Cardiac muscle cell (in vitro differentiated cells and primary cell): ENCODE data around the gene ASPHD1. TPM values are rescaled to one million over a fixed set of nuclear protein-coding genes. Genes with fewer than 3 reads are reported as not detected.

ENCODE experiments used
- DNase-seq, 2 donors: peaks; one replicate each; pipeline versions ENCODE4 v3.0.0 to v3.0.0-alpha.2; 2010 to 2017; ENCODE audit warnings: low read depth in 1 of 2, low spot score in 1 of 2
- H3K27ac ChIP-seq: fragments of 200-600 bp; sonication (generic); 2 replicates; pipeline ENCODE4 v1.5.1; 2016
- H3K27me3 ChIP-seq: fragments of 200-600 bp; sonication (generic); 2 replicates; pipeline ENCODE4 v1.6.0; 2016; ENCODE audit warnings: control low read depth
- H3K36me3 ChIP-seq: fragments of 200-600 bp; sonication (generic); 2 replicates; pipeline ENCODE4 v1.5.1; 2016; ENCODE audit warnings: control low read depth
- H3K4me1 ChIP-seq: fragments of 200-600 bp; sonication (generic); 2 replicates; pipeline ENCODE4 v1.8.1; 2017; ENCODE audit warnings: low read depth, mild to moderate bottlenecking, mixed run types
- H3K4me3 ChIP-seq: fragments of 200-600 bp; sonication (generic); 2 replicates; pipeline ENCODE4 v1.5.1; 2016; ENCODE audit warnings: mild to moderate bottlenecking
- H3K9me3 ChIP-seq: fragments of 200-600 bp; sonication (generic); 2 replicates; pipeline ENCODE4 v1.5.1; 2017; ENCODE audit warnings: low read depth, mild to moderate bottlenecking, control low read depth
- CTCF ChIP-seq: IDR thresholded peaks from 2 replicates; pipeline ENCODE4 v1.5.1; 2012; ENCODE audit warnings: low read depth, mild to moderate bottlenecking, low read length
- polyA plus RNA-seq: library from polyadenylated mRNA; unstranded; fragments of >200 nt; fragmentation: Nextera tagmentation; extraction: Ambion mirVana; gene quantifications from 2 replicates; pipeline ENCODE4 v1.2.1, GENCODE V29; 2016
- total RNA-seq: library from RNA; depleted of rRNA; stranded (reverse); fragments of >200 nt; gene quantifications from 2 replicates; pipeline ENCODE4 v1.2.3, GENCODE V29; 2016

ASPHD1 gene
- total and polyA plus RNA-seq, 2 experiments from 2014 or later = 1.8 to 2.3 TPM

DNA sequence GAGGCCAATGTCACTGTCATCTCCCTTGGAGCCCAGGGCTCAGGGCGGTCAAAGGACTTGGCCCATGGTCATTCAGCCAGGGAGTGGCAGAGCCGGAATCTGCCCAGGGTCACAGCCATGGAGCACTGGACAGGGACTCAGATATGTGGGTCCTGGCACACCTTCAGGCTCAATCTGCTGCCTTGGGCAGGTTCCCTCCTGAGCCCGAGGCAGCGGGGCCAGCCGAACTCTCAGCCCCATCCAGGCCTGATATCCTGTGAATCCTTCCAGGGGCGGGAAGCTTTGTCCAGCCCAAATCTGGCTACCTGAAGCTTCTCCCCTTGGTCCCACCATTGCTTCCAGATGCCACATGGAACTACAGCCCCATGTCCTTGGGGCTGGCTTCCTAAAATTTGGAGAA, 25.1 kb upstream of the ASPHD1 start:
- TF ChIP-seq CTCF = no peak
- H3K4me1 ChIP-seq = no peaks in the 10 kb centered on the region
- no peak overlapping the region for H3K27ac ChIP-seq
- no peaks in the 10 kb centered on the region for H3K9me3 ChIP-seq
- no peaks in the 10 kb centered on the region for H3K36me3 ChIP-seq
- peaks cover 18% of the 10 kb centered on the region for H3K27me3 ChIP-seq
- H3K4me3 ChIP-seq = no peak overlapping the region
- DNase-seq = no peak

- peaks cover 18% of the 10 kb centered on the region for H3K27me3 ChIP-seq
- H3K4me3 ChIP-seq = no peak overlapping the region
- TF ChIP-seq CTCF = no peak
- H3K27ac ChIP-seq = no peak overlapping the region
- H3K9me3 ChIP-seq = no peaks in the 10 kb centered on the region
- H3K36me3 ChIP-seq = no peaks in the 10 kb centered on the region
- H3K4me1 ChIP-seq = no peaks in the 10 kb centered on the region
- no peak for DNase-seq
Measured at GRCh38 chr16:29876217-29876593, 24.1 kb upstream of the ASPHD1 start.

- Histone ChIP-seq H3K4me1 (no peaks in the 10 kb centered on the region), H3K27ac (no peak overlapping the region), H3K36me3 (no peaks in the 10 kb centered on the region), H3K9me3 (no peaks in the 10 kb centered on the region), H3K27me3 (peaks cover 18% of the 10 kb centered on the region), H3K4me3 (no peak overlapping the region)
- DNase-seq = no peak
- no peak for TF ChIP-seq CTCF
Measured at GRCh38 chr16:29876594-29877249, 23.6 kb upstream of the ASPHD1 start.

DNA sequence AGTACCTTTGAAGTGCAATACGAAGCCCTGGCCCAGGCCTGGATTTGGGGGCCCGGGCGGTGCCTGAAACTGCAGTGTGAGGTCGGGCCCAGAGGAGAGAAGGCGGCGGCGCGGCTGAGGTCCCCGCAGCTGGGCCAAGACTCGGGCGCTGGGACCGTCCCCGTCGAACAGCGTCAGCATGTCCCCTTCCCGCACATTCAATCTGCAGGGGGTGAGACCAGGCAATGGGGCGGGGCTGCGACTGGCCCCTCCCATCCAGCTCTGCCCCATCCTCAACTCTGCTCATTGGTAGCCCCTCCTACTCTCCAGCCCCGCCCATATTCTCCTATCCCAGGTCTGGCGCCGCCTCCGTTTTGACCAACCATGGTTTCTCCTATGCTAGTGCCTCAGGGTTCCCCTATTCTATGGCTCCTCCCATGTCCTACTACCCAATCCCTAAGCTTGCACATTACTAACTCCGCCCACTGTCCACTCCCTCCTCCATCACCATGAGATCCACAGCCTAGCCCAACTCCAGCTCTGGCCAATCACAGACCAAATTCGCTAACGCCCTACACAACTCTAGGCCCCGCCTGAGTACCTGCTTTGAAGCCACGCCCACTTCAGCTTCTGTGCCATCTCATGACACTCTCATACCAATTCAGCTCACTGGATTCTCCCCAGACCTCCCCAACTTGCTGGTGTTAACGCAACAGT, 22.9 kb upstream of the ASPHD1 start:
- Histone ChIP-seq H3K27me3 (peaks cover 18% of the 10 kb centered on the region), H3K36me3 (no peaks in the 10 kb centered on the region), H3K4me3 (no peak overlapping the region), H3K27ac (no peak overlapping the region), H3K9me3 (no peaks in the 10 kb centered on the region), H3K4me1 (no peaks in the 10 kb centered on the region)
- peak; percentile 55 to 64 for DNase-seq
- no peak for TF ChIP-seq CTCF

DNA sequence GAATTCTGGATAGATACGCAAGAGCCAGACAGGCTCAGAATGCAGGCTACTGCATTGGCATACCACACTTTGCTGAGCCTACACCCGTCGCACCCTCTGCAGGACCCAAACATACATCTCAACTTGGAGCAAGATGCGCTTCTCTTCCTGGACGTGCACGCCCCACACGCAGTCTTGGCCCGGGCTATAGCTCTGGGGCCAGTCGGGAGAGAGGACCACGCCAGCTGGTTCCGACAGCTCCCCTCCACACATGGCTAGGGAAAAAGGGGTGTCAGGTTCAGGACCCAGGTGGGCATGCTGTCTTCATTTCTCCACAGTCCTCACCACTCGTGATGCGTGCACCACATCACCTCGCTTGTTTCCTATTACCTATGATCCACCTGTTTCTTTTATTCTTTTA, 22.1 kb upstream of the ASPHD1 start:
- TF ChIP-seq CTCF = no peak
- Histone ChIP-seq H3K4me3 (no peak overlapping the region), H3K27me3 (peaks cover 18% of the 10 kb centered on the region), H3K9me3 (no peaks in the 10 kb centered on the region), H3K36me3 (no peaks in the 10 kb centered on the region), H3K4me1 (no peaks in the 10 kb centered on the region), H3K27ac (no peak overlapping the region)
- no peak for DNase-seq
